NB4 (cell line): ENCODE data around the gene POU6F2.

Source experiments
- MYC ChIP-seq: IDR thresholded peaks from 2 replicates; pipeline ENCODE4 v1.6.1; 2011; ENCODE audit warnings: low read depth, low read length
- POLR2A ChIP-seq: IDR thresholded peaks from 2 replicates; pipeline ENCODE4 v1.6.1; 2011; ENCODE audit warnings: mild to moderate bottlenecking; ENCODE audit not compliant: insufficient read length; ENCODE audit errors: extremely low read depth
- TF ChIP-seq, protein P1 (sequence below): IDR thresholded peaks from one replicate; pipeline ENCODE4 v1.5.1; 2012; ENCODE audit warnings: low read depth, low read length
- TF ChIP-seq, protein P2 (sequence below): IDR thresholded peaks from 2 replicates; pipeline ENCODE4 v1.6.1; 2011; ENCODE audit warnings: low read depth, low read length

DNA sequence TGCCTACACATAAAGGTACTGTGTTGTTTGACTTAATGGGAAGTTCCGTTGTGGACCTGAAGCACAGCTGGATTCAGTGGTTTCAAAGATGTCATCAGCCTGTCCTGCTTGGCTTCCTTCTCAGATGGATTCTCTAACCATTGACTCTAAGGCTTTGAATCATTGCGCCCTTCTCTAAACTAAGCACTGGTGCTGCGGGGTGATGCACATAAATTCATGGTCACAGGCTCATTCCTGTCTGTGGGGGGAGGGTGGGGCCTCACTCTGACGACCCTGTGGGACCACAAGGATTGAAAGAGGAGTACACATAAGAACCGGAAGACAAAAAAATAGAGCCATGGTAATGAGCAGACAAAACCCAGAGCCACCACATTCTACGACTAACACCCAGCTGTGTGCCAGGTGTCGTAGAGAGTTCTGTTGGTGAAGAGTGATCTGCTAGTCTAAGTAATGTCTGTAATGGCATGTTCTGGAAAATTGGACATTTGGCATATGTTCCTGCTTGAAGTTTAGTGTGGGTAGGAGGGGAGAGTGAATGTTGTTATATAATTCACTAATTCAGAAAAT lies 491.2 kb downstream of the POU6F2 start:
- no peak for TF ChIP-seq POLR2A
- TF ChIP-seq, protein P1, sequence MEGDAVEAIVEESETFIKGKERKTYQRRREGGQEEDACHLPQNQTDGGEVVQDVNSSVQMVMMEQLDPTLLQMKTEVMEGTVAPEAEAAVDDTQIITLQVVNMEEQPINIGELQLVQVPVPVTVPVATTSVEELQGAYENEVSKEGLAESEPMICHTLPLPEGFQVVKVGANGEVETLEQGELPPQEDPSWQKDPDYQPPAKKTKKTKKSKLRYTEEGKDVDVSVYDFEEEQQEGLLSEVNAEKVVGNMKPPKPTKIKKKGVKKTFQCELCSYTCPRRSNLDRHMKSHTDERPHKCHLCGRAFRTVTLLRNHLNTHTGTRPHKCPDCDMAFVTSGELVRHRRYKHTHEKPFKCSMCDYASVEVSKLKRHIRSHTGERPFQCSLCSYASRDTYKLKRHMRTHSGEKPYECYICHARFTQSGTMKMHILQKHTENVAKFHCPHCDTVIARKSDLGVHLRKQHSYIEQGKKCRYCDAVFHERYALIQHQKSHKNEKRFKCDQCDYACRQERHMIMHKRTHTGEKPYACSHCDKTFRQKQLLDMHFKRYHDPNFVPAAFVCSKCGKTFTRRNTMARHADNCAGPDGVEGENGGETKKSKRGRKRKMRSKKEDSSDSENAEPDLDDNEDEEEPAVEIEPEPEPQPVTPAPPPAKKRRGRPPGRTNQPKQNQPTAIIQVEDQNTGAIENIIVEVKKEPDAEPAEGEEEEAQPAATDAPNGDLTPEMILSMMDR, result no peak
- TF ChIP-seq, protein P2, sequence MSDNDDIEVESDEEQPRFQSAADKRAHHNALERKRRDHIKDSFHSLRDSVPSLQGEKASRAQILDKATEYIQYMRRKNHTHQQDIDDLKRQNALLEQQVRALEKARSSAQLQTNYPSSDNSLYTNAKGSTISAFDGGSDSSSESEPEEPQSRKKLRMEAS, result no peak
- no peak for TF ChIP-seq MYC
